ENCODE data around the gene GPR143. TPM values are rescaled to one million over a fixed set of nuclear protein-coding genes. Genes with fewer than 3 reads are reported as not detected.

Gene GPR143
- total and polyA plus RNA-seq, 8 donors = 1.1 to 7.5 (median 4.9) TPM

GRCh38 chrX:9710332-9710731 is 55.3 kb downstream of the GPR143 start:
- Histone ChIP-seq H3K9me3 (no peaks in the 10 kb centered on the region), H3K4me1 (peaks cover 0 to 4% of the 10 kb centered on the region in 2 donors), H3K4me3 (no peak overlapping the region), H3K27me3 (no peaks in the 10 kb centered on the region), H3K36me3 (peaks cover 0 to 34% of the 10 kb centered on the region in 2 donors), H3K27ac (no peak overlapping the region)
- intact Hi-C loops (cut with DNase I) = no loop called here
- no peak for ATAC-seq
- no peak for DNase-seq
- no peak for TF ChIP-seq CTCF (IDR thresholded peaks at IDR 0.05)

GRCh38 chrX:9708923-9709553 is 56.6 kb downstream of the GPR143 start:
- no peak overlapping the region for H3K4me3 ChIP-seq
- peak; percentile 98 for ATAC-seq
- intact Hi-C loops (cut with DNase I) = no loop called here
- no peaks in the 10 kb centered on the region for H3K27me3 ChIP-seq
- peak; percentile 72 to 88 for TF ChIP-seq CTCF (IDR thresholded peaks at IDR 0.05)
- H3K9me3 ChIP-seq = no peaks in the 10 kb centered on the region
- H3K36me3 ChIP-seq = peaks cover 0 to 23% of the 10 kb centered on the region in 2 donors
- DNase-seq = peak; percentile 65 to 91 (median 78)
- H3K4me1 ChIP-seq = peaks cover 0 to 4% of the 10 kb centered on the region in 2 donors
- H3K27ac ChIP-seq = no peak overlapping the region

DNA sequence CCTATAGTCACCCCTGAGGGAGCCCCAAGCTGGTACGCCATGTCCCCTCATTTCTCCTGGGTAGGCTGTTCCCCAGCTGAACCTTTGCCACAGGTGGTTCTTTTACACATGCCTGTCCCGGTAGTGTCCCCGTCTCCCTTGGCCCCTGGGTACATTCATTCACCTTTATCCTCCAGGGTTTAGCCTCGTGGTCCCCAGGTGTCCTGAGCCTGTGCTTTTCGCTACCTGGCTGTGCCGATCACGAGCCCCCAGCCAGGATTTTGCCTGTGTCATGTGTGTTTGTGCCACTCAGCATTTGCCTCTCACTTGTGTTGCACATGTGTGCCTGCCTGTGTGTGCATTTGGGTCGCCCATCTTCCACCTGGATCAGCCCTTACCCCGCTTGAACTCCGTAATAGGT is 57.6 kb downstream of the GPR143 start:
- H3K4me1 ChIP-seq = peaks cover 0 to 4% of the 10 kb centered on the region in 2 donors
- DNase-seq (no peak), ATAC-seq (no peak)
- H3K27ac ChIP-seq = no peak overlapping the region
- no peaks in the 10 kb centered on the region for H3K27me3 ChIP-seq
- no peaks in the 10 kb centered on the region for H3K9me3 ChIP-seq
- no peak for TF ChIP-seq CTCF (IDR thresholded peaks at IDR 0.05)
- peaks cover 0 to 23% of the 10 kb centered on the region in 2 donors for H3K36me3 ChIP-seq
- intact Hi-C loops (cut with DNase I) = no loop called here
- H3K4me3 ChIP-seq = no peak overlapping the region

DNA sequence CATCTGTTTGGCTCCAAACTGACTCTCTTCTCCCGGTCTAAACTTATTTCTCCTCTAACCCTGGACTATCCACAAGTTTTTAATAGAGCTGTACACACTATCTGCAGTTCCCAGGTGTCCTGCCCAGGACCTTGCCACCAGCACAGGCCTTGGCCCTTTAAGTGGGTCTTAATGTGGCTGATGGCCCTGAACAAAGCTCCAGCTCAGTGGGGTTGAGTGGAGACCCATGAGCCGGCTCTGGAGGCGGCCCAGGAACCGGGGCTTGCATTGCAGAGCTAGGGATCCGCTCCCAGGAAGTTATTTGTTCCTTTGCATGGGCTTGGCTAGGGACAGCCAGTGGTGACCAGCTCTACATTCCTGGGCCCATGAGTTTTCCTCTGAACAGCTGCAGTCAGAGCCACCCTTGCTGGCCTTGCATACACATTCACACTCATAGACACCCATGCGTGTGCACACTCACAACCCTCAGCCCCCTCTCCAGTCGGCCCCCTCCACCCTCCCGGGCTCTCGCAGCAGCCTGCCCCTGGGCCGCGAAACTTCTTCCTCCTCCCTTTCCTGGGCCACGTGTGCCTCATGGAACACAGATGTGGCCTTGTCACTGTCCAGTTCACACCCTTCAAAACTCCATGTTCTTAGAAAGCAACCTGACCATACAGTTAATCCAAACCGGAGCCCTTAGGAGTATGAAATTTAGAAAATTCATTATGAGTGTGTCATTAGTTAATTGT is 58.2 kb downstream of the GPR143 start:
- DNase-seq = no peak
- peaks cover 0 to 4% of the 10 kb centered on the region in 2 donors for H3K4me1 ChIP-seq
- H3K36me3 ChIP-seq = peaks cover 0 to 23% of the 10 kb centered on the region in 2 donors
- no peaks in the 10 kb centered on the region for H3K27me3 ChIP-seq
- ATAC-seq = no peak
- intact Hi-C loops (cut with DNase I) = no loop called here
- no peak for TF ChIP-seq CTCF (IDR thresholded peaks at IDR 0.05)
- H3K9me3 ChIP-seq = no peaks in the 10 kb centered on the region
- H3K27ac ChIP-seq = no peak overlapping the region
- no peak overlapping the region for H3K4me3 ChIP-seq

DNA sequence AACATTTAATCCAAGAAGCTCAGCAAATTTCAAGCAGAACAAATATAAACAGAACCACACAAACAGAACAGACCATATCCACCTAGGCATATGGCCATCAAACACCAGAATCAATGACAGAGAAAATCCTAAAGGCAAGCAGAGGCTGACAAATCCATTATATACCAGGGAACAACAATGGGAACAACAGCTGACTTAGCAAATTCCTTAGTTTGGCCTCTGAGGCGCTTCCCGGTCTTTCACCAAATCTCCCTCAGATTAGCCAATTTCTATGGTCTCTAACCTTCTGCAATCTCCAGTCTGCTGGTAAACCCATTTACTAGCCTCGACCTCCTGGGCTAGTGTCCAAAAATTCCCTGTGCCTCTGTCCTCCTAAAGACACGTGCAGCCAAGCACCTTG is 59.2 kb downstream of the GPR143 start:
- H3K4me1 ChIP-seq = peaks cover 0 to 4% of the 10 kb centered on the region in 2 donors
- H3K9me3 ChIP-seq = no peaks in the 10 kb centered on the region
- H3K4me3 ChIP-seq = no peak overlapping the region
- intact Hi-C loops (cut with DNase I) = no loop called here
- DNase-seq (no peak), ATAC-seq (no peak)
- no peak for TF ChIP-seq CTCF (IDR thresholded peaks at IDR 0.05)
- no peak overlapping the region for H3K27ac ChIP-seq
- H3K27me3 ChIP-seq = no peaks in the 10 kb centered on the region
- H3K36me3 ChIP-seq = peaks cover 0 to 17% of the 10 kb centered on the region in 2 donors
